Urothelium cell line (cell line): ENCODE measurements around the gene THSD4.
A peak's percentile ranks its signal among the peaks of the same experiment; 100 is the strongest.
"Not testable (repeated sequence)": the region's sequence is repeated elsewhere in the genome, so short reads cannot be mapped to it uniquely, and the experiment has no call there.

ENCODE experiments used
- DNase-seq: peaks from one replicate; pipeline ENCODE4 v3.0.0; 2011; ENCODE audit warnings: low spot score, mixed read lengths
- FAIRE-seq: peaks from 2 replicates; lab custom pipeline; 2011; peaks lifted over from hg19 to GRCh38; lab: Jason Lieb, UNC

Gene THSD4

DNA sequence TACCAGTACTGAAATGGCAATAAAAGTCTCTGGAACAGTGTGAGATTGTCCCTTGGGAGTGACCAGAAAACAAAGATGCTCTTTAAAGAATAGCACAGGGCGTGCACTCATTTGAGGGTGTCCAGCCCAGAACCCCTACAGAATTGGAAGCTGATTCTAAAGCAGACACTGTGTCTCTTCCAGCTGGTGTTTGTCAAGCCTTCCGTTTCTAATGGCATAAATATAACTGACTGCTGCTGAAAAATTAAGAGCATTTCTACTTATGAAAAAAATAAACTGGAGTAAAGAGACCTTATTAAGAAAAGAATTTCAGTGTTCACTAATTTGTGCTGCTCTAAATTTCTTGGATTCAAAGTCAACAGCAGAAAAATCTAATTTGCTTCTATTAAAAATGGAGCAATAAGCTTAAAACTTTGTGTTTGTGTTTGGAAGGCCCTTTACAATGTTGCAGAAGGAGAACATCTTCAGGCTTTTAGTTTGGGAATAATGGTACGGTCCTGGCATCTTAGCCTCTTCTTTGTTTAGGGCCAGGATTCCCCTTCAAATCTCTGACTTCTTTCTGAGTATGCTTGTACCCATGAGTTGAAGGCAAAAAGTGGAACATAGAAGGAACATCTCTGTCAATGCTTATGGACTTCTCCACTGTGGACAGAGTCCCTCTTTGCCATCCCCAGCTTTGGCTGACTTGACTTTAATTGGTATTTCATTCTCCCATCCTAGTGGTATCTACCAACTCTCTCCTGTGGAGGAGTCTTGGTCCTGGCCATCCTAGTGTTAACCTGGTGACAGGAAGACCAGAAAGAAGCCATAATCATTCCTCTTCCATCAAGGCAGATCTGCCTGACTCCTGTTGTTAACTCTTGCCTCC lies 65.9 kb downstream of the THSD4 start:
- no peak for DNase-seq
- no peak for FAIRE-seq

DNA sequence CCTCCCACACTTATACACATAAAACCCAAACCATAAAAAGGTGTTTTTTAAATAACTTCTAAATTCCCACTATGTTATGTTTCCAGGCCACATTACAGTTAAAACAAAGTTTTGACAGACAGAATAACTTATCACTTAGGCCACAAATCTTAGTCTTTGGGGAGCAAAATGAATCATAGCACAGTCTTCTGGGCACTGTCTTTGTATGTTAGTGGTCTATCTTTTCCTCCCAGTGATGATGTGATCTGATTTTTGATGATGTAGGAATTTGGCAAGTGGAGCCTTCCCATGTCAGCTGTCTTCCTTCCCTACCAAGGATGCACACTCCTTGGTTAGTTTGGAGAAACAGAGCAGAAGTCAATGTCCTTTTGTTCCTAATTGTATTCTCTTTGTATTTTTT lies 67.3 kb downstream of the THSD4 start:
- DNase-seq (no peak), FAIRE-seq (no peak)

DNA sequence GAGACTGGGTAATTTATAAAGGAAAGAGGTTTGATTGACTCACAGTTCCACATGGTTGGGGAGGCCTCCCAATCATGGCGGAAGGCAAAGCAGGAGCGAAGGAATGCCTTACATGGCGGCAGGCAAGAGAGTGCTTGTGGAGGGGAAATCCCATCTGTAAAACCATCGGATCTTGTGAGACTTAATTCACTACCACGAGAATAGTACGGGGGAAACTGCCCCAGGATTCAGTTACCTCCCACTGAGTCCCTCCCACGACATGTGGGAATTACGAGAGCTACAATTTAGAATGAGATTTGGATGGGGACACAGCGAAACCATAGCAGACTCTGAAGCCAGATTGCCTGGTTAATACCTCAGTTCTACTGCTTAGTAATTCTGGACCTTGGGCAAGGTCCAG lies 67.8 kb downstream of the THSD4 start:
- FAIRE-seq = no peak
- DNase-seq = no peak

DNA sequence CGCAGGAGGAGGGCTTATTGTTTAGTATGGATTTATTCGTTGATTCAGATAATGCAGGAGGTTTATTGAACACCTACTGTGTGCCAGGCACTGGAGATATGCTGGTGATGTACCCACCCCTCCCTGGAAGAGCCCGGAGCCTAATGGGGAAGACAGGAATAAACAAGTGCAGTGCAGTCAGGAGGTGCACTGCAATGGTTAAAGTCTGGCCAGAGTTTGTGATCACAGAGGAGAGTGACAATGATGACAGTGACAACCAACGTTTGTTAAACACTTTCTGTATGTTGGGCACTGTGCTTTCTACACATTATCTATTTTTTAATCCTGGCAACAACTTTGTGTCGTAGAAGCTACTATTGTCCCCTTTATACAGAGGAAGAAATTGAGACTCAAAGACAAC lies 70.4 kb downstream of the THSD4 start:
- no peak for FAIRE-seq

DNA sequence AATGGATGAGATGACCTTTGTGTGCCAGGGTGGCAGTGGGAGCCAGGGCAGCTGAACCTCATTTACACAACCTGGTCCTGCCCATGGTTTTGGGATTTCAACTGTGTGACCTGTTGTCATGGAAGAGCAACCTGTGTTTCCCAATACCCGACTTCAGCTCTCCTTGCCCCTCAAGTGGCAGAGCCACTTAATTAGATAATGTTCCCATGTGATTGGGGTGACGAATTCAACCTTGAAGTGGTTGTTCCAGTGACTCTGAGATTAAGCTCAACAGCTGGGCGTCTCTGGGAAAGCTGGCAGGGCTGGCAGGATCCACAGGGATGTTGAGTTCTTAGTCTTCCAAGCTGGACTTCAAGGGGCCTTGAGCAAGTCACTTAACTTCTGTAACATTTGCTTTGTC lies 71.0 kb downstream of the THSD4 start:
- DNase-seq (no peak), FAIRE-seq (no peak)

More for the DNA sequence above, 70.4 kb downstream of the THSD4 start:
- DNase-seq = no peak

DNA sequence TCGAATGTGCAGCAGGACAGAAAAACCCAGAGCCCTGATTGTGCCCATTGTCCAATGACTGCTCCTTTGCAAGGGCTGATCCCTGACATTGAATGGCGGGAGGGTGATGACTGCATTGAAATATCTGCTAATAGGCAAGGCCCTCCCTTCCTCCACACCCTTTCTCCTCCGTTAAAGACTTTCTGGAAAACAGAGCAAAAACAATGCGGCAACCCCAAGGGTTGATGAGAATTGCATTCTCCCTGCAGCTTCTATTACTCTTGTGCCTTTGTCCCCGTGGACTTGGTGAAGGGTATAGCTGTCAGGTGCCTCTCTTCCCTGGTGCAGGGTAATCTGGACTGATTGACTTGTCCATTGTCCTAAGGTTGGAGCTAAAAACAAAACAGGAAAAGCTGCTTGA lies 71.8 kb downstream of the THSD4 start:
- DNase-seq (no peak), FAIRE-seq (no peak)

DNA sequence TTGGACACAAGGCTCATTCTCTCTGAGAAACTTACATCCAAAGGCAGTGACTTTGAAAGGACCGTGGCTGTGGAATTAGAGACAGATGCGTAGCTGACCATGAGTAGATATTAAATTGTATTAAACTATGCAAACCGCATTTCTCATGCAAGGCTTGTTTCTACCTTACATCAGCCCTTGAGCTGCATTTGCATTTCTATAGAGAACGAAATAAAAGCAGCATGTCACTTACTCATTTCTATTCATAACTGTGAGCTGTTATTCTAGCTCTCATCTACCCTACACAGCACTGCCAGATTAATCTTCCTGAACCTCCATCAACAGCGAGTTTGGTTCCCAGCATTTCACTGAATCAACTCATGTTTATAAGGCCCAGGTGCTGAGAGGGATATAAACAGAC lies 72.3 kb downstream of the THSD4 start:
- no peak for FAIRE-seq
- no peak for DNase-seq

DNA sequence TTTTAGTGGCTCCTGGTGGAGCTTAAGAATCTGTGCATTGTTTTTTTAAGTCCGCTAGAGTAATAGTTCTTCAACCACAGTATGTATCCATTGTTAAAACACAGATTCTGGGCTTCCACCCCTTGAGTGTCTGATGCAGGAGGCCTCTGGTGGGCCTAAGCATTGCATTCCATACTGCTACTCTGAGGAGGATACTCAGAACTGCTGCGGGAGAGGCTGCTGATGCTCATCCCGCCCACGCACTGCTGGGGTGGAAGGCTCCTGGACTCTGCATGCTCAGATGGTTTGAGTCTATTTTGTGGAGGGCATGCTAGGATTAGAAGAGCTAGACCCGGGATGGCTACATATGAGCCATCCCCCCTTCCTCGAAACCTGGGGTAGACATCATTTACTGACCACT lies 74.4 kb downstream of the THSD4 start:
- DNase-seq (no peak), FAIRE-seq (no peak)

DNA sequence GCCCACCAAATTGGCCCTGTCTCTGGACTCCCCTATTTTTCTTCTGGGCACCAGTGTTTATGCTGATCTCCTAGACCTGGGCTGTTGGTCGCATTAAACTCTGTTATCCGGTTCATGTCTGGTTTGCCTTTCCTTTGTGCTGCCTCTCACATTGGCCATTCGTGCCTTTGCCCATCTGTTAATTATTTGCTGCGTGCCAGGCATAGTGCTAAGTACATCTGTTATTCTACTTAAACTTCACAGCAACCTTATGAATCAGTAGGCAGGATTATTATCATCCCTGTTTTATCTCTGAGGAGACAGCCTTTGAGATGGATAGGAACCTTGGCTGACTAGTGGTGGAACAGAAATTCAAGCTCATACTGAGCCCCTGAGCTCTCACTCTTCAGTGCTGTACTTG lies 76.0 kb downstream of the THSD4 start:
- FAIRE-seq (no peak), DNase-seq (no peak)

DNA sequence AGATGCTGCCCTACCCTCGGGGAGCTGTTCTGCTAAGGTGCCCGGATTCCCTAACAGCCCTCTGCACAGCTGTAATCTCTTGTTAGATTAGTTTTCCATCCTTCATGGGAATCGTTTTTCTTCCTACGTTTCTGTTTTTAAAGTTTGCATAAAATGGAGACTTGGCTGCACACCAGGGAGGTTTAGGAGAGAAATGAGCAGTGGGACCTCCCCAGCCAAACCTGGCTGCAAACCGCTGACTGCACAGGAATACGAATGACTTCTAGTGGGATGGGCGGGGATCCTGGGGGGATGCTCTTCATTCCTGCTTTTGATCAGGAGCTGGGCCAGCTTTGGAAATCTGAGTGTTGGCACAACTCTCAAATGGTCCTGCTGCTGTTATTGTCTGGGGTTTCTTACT lies 77.5 kb downstream of the THSD4 start:
- FAIRE-seq (no peak), DNase-seq (no peak)

DNA sequence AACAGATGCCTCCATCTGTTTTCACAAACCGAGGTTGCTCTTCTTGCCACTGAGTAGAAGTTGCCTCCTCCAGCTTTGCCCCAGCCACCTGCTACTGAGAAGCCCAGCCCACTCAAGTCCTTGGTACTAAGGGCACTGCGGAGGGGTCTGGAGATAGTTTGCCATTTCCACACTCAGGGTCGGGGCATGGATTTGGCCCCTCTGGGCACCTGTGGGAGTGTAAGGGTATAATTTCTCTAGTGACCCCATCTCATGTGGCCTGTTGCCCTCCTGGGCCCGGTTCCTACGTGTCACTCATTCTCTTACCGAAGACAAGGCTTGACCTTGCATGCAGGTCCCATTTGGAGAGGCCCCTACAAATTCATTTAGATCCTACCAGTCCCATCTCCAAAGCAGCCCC lies 79.0 kb downstream of the THSD4 start:
- no peak for FAIRE-seq

DNA sequence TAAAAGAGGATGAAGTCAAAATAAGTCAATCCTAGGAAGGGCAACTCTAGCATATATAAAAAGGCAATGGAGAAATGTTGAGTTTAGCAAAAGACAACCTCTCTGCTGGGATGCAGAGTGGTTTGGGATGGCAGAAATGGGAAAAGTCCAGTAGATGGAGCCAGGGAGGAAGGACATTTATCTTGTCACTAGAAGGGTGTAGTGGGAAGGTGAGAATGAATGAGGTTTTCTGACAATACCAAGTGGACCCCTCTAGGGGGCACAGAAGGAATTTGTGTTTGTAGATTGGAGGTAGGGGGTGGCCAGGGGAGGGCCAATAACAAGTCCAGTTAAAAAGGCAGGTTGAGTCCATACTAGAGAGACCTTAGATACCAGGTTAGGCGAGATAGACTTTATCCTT lies 80.0 kb downstream of the THSD4 start:
- FAIRE-seq (no peak), DNase-seq (no peak)

More for the DNA sequence above, 79.0 kb downstream of the THSD4 start:
- no peak for DNase-seq

DNA sequence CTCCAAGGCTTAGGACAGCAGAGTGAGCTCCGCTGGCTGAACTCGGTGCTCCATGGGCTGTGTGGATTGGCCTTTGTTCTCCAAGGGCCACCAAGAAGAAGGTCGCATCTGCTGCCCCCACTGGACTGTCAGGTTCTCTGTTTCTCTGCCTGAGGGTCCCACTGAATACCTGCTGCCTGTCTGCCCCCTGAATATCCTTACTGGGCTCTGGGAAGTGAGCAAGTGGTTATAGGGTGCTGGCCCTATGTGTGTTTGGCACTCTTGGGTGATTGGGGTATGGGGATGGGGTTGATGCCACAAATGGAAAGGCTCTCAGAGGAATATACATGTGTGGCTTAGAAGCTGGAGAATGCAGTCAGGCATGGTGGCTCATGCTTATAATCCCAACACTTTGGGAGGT lies 82.3 kb downstream of the THSD4 start:
- FAIRE-seq (no peak), DNase-seq (no peak)

DNA sequence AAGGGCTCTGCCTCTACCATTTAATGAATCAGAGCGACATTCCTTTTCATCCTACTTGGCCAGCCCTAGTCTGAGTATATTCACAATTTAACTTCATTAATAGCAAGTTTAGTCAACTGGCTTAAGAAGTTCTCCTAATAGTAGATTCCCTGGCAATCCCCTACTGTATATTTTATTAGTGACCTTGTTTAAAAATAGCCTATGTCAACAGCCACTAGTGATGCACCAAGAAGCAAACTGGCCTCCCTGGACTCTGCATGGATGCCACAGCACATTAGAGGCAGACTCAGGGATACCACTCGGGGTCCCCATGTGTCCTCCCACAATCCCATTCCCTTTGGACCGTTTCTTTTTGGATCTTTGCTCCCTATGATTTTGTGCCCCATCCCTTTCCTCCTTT lies 83.6 kb downstream of the THSD4 start:
- DNase-seq (no peak), FAIRE-seq (no peak)

DNA sequence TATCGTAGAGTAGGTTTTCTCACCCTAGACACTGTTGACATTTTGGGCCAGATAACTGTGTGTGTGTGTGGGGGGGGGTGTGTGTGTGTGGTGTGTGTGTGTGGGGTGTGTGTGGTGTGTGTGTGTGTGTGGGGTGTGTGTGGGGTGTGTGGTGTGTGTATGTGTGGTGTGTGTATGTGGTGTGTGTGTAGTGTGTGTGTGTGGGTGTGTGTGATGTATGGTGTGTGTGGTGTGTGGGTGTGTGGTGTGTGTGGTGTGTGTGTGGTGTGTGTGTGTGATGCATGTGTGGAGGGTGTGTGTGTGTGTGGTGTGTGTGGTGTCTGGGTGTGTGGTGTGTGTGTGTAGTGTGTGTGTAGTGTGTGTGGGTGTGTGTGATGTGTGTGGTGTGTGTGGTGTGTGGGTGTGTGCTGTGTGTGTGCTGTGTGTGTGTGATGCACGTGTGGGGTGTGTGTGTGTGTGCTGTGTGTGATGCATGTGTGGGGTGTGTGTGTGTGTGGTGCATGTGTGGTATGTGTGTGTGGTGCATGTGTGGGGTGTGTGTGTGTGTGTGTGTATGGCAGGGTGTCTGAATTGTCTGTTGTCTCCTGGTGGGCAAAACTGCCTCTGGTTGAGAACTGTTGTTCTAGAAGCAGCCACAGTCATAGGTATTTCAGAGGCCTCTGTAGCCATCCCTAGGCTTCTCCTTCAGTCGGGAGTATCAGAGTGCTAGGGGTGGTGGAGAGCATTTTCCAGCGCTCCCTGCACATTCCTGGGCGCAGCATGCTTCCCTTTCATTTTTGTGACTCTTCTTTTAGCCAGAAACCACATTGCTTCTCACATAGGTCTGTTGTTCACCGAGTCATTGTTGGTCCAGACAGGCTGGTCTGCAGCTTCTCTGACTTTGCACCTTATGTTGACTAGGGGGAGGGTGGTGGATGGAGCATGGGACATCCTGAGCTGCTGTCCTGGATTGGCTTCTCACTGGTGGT lies 84.4 kb downstream of the THSD4 start:
- FAIRE-seq (peak; percentile 100), DNase-seq (no peak)

DNA sequence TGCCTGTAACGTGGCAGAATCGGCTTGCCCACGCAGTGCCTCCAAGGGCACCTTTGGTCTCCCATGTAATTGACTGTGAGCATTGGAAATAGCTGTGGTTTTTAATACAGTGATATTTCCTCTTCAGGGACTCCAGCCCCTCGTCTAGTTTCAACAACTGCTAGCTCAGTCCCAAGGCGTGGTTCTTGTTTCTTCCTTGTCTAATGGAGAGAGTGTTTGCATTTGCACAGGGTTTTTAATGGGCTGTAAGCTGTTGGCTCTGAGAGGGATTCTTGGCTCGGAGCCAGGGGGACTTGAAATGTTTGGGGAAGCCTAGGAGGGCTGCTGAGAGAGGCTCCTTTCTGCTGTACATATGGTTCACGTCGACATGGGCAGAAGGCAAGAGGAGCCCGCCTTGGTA lies 86.2 kb downstream of the THSD4 start:
- FAIRE-seq (no peak), DNase-seq (no peak)

DNA sequence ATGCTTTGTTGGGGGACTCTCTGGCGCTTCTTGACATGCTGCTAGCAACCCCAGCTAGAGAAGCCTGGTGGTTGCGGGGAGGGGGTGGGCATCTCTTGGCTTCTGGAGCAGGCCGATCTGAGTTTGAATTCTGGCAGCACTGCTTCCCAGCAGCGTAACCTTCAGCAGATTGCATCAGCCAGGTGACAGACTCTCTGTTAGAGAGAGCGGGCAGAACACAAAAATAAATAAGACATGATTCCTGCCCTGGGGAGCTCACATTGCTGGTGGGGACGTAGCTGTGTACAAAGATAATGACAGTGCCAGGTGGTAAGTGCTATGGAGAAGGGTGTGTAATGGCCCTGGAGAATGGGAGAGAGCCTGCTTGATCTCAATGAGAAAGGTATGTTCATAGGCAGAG lies 87.4 kb downstream of the THSD4 start:
- FAIRE-seq (no peak), DNase-seq (no peak)

DNA sequence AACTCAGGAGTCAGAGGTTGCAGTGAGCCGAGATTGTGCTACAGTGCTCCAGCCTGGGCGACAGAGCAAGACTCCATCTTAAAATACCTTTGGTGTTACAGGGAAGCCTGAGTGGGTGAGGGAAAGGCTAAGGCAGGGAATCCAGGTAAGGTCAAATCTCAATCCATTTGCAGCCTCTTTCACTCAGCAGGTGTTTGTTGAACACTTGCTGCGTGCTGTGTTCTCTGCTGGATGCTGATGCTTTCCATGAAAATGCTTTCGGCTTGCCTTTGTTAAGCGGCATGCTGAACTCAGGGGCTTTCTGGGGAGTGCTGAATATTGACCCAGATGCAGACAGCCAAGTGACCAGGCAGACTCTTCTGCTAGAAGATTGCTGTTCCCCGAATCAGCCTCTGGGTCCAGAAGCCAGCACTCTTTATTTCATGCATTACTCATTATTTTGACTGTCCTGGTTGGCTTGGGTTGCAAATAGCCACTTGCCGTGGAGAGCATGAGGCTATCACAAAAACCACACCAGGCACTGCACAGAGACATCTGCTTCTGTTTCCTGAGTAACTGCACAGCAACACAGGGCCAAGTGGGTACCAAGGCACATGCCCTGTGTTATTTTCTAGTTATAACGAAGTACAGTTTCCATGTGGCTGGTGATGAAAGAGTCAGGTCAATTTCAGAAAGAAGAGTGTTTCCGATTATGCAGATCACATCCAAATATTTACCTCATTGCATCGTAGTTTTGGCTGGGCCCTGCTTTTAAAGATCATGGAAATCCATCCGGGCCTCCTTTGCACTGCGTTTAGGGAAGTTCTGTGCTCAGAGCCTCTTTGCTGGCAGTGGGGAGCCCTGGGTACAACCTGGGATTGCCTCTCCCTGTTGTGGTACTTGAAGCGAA lies 88.6 kb downstream of the THSD4 start:
- DNase-seq (no peak), FAIRE-seq (no peak)

DNA sequence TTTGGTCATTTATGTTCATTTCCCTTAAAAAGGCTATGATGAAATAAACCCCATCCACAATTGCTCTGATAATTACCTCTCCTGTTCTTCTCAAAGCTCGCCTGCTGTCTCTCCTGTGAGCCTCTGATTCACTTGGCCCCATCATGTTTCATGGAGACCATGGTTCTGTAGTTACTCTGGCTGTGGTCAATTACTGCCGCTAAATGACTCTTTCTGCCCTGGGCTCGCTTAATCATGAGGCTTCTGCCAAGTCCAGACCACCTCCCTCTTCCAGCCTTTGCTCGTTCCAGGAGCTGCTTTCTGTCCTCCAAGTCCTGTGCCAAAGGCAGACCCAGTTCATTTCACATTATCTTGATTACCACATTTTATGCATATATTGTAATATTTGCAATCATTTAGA lies 91.9 kb downstream of the THSD4 start:
- DNase-seq (no peak), FAIRE-seq (no peak)

DNA sequence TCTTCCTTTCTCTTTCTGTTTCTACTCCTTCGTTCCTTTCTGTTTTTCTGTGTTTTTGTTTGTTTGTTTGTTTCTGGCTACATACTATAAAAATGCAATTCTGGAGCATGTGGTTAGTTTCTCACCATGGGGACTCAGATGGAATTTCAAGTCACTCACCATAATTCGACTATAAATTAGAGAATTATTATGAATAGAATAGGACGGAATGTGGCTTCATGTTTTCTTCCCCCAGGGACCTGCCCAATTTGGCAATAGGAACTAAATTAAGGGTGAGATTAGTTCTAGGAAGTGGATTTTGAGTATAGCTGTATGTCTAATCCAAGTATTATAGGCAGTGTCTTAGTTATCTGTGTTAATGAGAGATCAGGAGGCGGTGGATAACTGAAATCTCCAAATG lies 96.9 kb downstream of the THSD4 start:
- DNase-seq (no peak), FAIRE-seq (no peak)

DNA sequence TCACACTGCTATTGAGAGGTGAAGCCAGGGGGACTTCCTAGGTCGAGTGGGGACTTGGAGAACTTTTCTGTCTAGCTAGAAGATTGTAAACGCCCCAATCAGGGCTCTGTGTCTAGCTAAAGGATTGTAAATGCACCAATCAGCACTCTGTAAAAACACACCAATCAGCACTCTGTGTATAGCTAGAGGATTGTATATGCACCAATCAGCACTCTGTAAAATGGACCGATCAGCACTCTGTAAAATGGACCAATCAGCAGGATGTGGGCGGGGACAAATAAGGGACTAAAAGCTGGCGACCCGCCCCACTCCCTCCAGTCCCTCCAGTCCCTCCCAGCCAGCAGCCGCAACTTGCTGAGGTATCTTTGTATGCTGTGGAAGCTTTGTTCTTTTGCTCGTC lies 98.7 kb downstream of the THSD4 start:
- DNase-seq, FAIRE-seq: not testable (repeated sequence)
